Activated CD4-positive, CD25-positive, alpha-beta regulatory T cell treated with anti-CD3 and anti-CD28 coated beads, Interleukin-2, amount 50 U/mL, for 72 hours (primary cell): ENCODE measurements around the gene XCR1.
"Not testable (repeated sequence)": the region's sequence is repeated elsewhere in the genome, so short reads cannot be mapped to it uniquely, and the experiment has no call there.

ENCODE experiments used
- DNase-seq: peaks from one replicate; pipeline ENCODE4 v3.0.0; 2021

The XCR1 gene

GRCh38 chr3:46038071-46038470 is 10.8 kb upstream of the XCR1 start:
- DNase-seq, result not testable (repeated sequence)

- no peak for DNase-seq
Observed at GRCh38 chr3:46036191-46036590, 8.9 kb upstream of the XCR1 start.

GRCh38 chr3:46031747-46032146 is 4.5 kb upstream of the XCR1 start:
- no peak for DNase-seq

GRCh38 chr3:46031269-46031668 is 4.0 kb upstream of the XCR1 start:
- DNase-seq, result no peak

- no peak for DNase-seq
Observed at GRCh38 chr3:46030626-46031025, 3.3 kb upstream of the XCR1 start.

GRCh38 chr3:46029953-46030543 is 2.8 kb upstream of the XCR1 start:
- no peak for DNase-seq

DNA sequence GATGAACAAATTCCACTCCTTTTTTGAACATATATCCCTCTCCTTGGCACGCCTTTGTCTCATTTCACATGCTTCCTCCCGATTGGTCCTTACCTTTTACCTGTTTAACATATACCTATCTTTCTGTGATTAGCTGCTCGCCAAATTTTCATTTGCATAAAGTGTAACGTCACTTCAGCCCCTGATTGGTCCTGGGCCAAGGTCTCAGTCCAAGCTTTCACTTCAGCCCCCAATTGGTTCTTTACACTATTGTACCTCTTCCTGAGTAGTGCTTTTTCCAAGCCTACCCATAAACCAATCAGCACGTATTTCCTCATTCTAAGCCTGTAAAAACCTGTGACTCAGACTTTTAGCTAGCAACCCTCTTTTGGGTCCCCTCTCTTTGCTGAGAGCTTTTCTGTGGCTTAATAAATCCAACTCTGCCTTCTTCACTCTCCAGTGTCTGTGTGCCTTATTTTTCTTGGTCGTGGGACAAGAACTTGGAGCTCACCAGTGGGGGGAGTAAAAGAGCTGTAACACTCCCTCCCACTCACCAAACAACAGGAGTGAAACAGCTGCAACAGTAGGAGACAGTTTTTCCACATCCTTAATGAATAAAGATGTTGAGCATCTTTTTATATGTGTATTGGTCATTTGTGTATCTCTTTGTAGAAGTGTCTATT is 584 bp upstream of the XCR1 start:
- no peak for DNase-seq

GRCh38 chr3:46025139-46025538 is 2.1 kb downstream of the XCR1 start:
- DNase-seq, result no peak

DNA sequence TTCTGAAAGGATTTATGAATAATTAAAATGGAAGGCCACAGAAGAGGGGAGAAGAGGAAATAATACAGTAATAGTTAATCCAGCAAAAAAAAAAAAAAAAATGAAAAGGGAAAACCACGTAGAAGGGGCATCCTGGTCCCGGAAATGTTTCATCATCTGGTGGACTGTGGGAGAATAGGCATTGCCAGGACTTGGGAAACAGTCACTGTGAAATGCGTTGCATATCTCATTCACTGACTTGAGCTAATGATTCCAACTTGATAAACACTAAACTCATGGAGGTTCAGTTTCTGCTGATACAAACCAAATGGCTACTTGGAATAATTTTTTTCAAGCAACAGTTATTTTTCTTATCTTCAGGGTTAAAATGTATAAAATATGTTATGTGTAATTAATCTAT is 3.2 kb downstream of the XCR1 start:
- no peak for DNase-seq

DNA sequence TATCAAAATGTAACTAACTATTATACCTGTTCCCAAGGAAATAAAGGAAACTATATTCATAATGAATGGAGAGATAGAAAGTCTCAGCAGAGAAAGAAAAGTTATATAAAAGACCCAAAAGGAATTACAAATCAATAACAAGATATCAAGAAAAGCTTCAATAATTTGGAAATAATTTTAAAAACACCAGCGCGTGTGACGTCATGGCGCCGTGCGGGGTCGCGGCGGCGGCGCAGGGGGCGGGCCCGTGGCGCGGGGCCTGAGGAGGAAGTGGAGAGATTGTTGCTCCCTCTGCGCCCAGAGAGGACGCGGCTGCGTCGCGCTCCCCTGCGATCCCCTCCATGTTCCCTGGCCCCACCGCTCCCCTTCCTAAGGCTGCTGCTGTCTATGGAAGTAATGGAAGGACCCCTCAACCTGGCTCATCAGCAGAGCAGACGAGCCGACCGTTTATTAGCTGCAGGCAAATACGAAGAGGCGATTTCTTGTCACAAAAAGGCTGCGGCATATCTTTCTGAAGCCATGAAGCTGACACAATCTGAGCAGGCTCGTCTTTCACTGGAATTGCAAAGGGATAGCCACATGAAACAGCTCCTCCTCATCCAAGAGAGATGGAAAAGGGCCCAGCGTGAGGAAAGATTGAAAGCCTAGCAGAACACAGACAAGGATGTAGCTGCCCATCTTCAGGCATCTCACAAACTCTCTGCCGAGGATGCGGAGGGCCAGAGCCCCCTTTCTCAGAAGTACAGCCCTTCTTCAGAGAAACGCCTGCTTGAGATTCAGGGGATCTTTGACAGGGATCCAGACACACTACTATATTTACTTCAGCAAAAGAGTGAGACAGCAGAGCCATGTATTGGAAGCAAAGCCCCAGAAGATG is 4.1 kb downstream of the XCR1 start:
- no peak for DNase-seq

DNA sequence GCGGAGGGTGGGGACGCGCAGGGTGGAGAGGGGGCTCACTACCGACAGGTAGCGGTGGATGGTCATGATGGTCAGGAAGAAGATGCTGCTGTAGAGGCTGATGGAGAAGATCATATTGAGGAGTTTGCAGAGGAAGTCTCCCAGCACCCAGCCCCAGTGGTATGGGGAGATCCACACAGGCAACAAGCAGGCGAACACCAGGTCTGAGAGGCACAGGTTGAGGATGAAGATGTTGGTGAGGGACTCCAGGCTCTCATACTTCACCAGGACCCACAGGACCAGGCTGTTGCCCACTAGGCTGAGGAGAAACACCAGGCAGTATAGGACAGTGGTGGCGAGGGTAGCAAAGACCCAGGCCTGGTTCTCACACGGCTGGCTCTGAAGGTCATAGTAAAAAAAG is 5.8 kb downstream of the XCR1 start:
- no peak for DNase-seq

DNA sequence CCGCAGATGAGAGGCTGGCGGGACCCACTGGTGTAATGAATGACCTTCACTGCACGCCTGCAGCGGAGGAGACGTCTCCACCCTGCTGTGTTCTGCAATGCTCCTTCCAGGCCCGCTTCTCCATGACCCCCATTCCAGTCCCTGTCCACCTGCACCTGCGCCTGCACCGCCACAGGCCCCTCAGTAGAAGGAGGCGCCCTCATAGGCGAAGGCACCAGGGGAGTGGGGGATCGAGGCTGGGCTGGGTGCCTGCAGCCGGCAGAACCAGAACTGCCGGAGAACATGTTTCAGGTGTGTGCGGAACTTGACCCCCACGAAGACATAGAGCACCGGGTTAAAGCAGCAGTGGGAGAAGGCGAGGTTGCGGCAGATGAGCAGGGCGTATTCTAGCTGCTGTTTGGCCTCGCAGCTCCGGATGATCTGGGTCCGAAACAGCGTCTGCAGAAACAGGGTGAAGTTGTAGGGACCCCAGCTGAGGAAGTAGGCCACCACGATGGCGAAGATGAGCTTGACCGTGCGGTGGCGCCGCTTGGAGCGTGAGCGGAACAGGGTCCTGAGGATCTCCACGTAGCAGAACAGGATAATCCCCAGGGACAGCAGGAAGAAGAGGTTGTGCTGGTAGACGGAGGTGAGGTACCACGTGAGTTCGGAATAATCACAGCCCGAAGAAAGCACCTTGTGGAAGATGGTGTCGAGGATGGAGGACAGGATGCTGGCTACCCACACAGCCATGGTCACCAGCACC is 6.3 kb downstream of the XCR1 start:
- no peak for DNase-seq

- DNase-seq, result no peak
Observed at GRCh38 chr3:46019707-46020106, 7.6 kb downstream of the XCR1 start.

DNA sequence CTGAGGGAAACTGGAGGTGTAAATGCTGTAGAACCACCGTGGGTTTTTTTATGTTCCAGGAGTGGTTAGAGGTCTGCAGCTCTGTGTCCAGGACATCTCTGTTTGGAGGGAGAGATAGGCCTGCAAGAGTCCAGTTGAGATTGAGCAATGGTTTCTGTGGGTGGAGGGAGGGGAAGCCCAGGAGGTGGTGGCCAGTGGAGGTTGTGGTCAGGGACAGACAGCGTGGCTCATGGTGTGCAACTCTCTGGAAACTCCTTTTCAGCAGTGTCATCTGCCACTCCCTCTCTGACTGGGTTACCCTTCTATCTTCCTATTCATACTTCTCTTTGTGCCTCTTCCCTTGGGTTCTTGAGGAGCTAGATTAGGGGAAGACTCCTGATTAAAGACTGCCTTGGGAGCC is 9.6 kb downstream of the XCR1 start:
- DNase-seq, result no peak

DNA sequence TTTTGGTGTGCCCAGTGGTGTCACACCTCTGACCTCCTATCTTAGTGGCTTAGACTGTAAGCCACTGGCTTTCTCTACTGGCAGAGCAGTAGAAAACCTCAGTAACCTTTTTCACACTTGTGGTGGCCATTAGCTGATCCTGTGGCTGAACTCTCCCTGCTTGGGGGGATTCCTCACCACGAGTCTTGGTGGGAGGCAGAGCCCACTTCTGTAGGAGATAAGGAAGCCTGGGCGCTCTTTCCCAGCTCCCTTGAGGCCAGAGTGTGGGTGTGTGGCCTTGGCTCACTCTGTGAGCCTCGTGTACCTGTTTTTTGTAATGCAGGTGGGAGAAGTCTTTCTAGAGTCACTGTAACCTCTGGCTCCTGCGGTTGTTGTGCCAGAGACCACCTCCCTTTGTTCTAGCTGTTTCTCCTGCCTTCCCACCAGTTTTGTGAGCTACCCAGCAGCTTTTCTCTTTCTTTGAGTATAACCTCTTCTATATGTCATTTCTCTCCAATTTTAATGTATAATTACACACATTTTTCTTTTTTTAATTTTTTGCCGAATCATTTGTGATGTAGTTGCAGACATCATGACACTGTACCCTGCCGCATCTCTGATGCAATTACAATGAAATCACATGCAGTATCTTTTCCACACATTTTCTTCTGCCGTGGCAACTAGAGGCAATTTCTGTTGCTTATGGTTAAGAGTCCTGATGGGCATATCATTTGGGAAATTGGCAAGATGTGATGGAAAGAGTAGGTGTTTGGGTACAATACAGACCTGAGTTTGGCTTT is 13.8 kb downstream of the XCR1 start:
- DNase-seq, result no peak

DNA sequence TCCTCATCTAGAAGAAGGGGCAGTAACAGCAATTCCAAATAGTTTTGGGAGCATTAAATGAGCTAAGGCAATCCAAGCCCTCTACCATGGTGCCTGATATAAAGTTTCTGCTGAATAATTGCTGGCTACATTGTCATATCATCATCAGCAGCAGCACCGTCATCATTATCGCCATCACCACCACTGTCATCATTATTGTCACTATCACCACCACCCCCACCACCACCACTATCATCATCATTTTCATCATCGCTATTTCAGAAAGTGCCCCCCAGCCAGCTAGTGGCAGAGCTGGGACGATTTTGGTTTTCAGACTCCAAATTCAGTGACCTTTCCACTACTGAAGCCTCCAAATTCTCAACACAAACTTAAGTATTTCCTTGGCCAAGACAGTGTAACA is 15.0 kb downstream of the XCR1 start:
- DNase-seq, result no peak

- no peak for DNase-seq
Observed at GRCh38 chr3:46010519-46011113, 16.7 kb downstream of the XCR1 start.

- DNase-seq, result no peak
Observed at GRCh38 chr3:46008058-46008457, 19.2 kb downstream of the XCR1 start.

GRCh38 chr3:46007280-46007679 is 20.0 kb downstream of the XCR1 start:
- no peak for DNase-seq

- DNase-seq, result no peak
Observed at GRCh38 chr3:46006238-46007032, 20.8 kb downstream of the XCR1 start.

GRCh38 chr3:46003706-46004105 is 23.6 kb downstream of the XCR1 start:
- DNase-seq, result not testable (repeated sequence)
